ENCODE results near the gene ATP8A1.

DNA sequence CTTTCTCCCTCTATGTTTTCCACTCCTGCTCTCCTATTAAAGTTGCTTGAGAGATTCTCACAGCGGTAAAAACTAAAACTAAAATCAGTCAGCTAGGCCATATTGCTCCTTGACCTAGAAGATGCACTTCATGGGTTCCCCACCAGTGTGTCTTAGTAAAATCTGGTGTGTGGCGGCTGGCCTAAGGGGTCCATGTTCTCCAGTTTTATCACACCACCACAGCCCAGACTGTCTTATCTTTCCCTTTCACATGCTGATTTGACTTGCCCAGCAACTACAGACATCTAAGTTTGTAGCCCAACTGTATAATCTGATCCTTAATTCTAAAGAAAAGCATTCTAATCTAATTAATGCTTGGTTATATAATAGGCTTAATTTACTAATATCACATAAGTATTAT, 68.0 kb downstream of the ATP8A1 start:
- TF ChIP-seq, protein P1, sequence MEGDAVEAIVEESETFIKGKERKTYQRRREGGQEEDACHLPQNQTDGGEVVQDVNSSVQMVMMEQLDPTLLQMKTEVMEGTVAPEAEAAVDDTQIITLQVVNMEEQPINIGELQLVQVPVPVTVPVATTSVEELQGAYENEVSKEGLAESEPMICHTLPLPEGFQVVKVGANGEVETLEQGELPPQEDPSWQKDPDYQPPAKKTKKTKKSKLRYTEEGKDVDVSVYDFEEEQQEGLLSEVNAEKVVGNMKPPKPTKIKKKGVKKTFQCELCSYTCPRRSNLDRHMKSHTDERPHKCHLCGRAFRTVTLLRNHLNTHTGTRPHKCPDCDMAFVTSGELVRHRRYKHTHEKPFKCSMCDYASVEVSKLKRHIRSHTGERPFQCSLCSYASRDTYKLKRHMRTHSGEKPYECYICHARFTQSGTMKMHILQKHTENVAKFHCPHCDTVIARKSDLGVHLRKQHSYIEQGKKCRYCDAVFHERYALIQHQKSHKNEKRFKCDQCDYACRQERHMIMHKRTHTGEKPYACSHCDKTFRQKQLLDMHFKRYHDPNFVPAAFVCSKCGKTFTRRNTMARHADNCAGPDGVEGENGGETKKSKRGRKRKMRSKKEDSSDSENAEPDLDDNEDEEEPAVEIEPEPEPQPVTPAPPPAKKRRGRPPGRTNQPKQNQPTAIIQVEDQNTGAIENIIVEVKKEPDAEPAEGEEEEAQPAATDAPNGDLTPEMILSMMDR (IDR thresholded peaks at IDR 0.05; ENCODE audit: low read depth, low read length, poor library complexity, severe bottlenecking), result no peak
- no peak for TF ChIP-seq EZH2phosphoT487 (IDR thresholded peaks at IDR 0.05; ENCODE audit: borderline replicate concordance, low read length)
